Adrenal gland (tissue), 5 donors: Measurements from ENCODE around the gene NARS2.

ENCODE experiments used
- CTCF ChIP-seq, 6 experiments: fragments of 450-650 bp in 4 of 6; fragments of 200-600 bp in 2 of 6; sonication (generic) in 1 of 6; IDR thresholded peaks; 1 replicate in 5 of 6; 2 replicates in 1 of 6; pipeline versions ENCODE4 v1.5.1 to v1.8.0; 2016 to 2021; ENCODE audit warnings: antibody characterized with exemption in 6 of 6, mild to moderate bottlenecking in 2 of 6, moderate library complexity in 1 of 6
- POLR2A ChIP-seq, 2 donors: fragments of 450-650 bp; IDR thresholded peaks; one replicate each; pipeline ENCODE4 v1.6.1; 2017; ENCODE audit warnings: antibody characterized with exemption in 2 of 2, mild to moderate bottlenecking in 2 of 2, moderate library complexity in 1 of 2
- donor health status: DM: no; HTN: no; CAD: no.

- TF ChIP-seq CTCF (IDR thresholded peaks at IDR 0.05) (no peak), POLR2A (IDR thresholded peaks at IDR 0.05) (no peak)
These were observed 38.7 kb upstream of the NARS2 start for GRCh38 chr11:78613378-78613813.
